A549 treated with AZD9567 at 1 μM for 4 hours (cell line): Measurements from ENCODE around the gene TAF6L. TPM values are rescaled to one million over a fixed set of nuclear protein-coding genes. Genes with fewer than 3 reads are reported as not detected.

Experiments used
- total RNA-seq: library from RNA; stranded (reverse); fragments of 200-300 nt; extraction: Qiagen RNA extraction; gene quantifications from 5 replicates; pipeline ENCODE4 v1.2.3, GENCODE V29; 2022; ENCODE audit not compliant: insufficient read depth

The TAF6L gene
- total RNA-seq: 14.2 to 15.2 TPM (median 14.7 TPM) in 5 replicates

GRCh38 chr11:62771144-62772021, at the start of gene TAF6L:
TSS of gene TAF6L (plus strand) at chr11:62771396. CDS start at chr11:62775784, 4,388 bp downstream.

GRCh38 chr11:62727165-62727871, 43.9 kb upstream of the TAF6L start, which contains the start of gene HNRNPUL2:
TSS of gene HNRNPUL2 (minus strand) at chr11:62727457. CDS start at chr11:62727156, 301 bp downstream.

GRCh38 chr11:62728171-62728988, 42.8 kb upstream of the TAF6L start, which contains the start of gene TTC9C:
TSS of gene TTC9C (plus strand) at chr11:62728486. CDS start at chr11:62728849, 363 bp downstream.

GRCh38 chr11:62753736-62754603, 17.2 kb upstream of the TAF6L start, which contains the start of gene ZBTB3:
TSS of gene ZBTB3 (minus strand) at chr11:62754160. CDS start at chr11:62753664, 496 bp downstream.

GRCh38 chr11:62787005-62787759, 16.0 kb downstream of the TAF6L start, which contains the start of gene TMEM179B:
TSS of gene TMEM179B (plus strand) at chr11:62787402. CDS start at chr11:62787432, 30 bp downstream.

GRCh38 chr11:62791501-62792201, 20.5 kb downstream of the TAF6L start, which contains the start of gene TMEM223:
TSS of gene TMEM223 (minus strand) at chr11:62792006. CDS start at chr11:62791994, 12 bp downstream.

GRCh38 chr11:62805076-62805892, 34.1 kb downstream of the TAF6L start, which contains the start of gene NXF1:
TSS of gene NXF1 (minus strand) at chr11:62805440. CDS start at chr11:62805356, 84 bp downstream.

GRCh38 chr11:62831520-62832335, 60.5 kb downstream of the TAF6L start, which contains the start of gene STX5:
TSS of gene STX5 (minus strand) at chr11:62832051. CDS start at chr11:62831243, 808 bp downstream.

GRCh38 chr11:62832336-62833234, 61.4 kb downstream of the TAF6L start, which contains the start of gene TEX54:
TSS of gene TEX54 (minus strand) at chr11:62832841.

Other genes with a start within 250 kb of the TAF6L start
- gene AHNAK, start 224.6 kb upstream of the TAF6L start, total RNA-seq: 302 to 368 TPM (median 355 TPM) in 5 replicates
- gene EEF1G, start 197.5 kb upstream of the TAF6L start, total RNA-seq: 1,906 to 2,030 TPM (median 1,958 TPM) in 5 replicates
- gene TUT1, start 179.9 kb upstream of the TAF6L start, total RNA-seq: 11.0 to 17.1 TPM (median 16.1 TPM) in 5 replicates
- 78.1 to 84.0 TPM (median 82.0 TPM) in 5 replicates for gene MTA2, start 169.5 kb upstream of the TAF6L start, total RNA-seq
- gene EML3, start 158.6 kb upstream of the TAF6L start, total RNA-seq: 19.0 to 24.5 TPM (median 22.2 TPM) in 5 replicates
- 1.6 to 4.0 TPM (median 3.3 TPM) in 5 replicates for gene ROM1, start 158.1 kb upstream of the TAF6L start, total RNA-seq
- gene B3GAT3, start 149.4 kb upstream of the TAF6L start, total RNA-seq: 31.5 to 62.5 TPM (median 57.4 TPM) in 5 replicates
- 235 to 274 TPM (median 257 TPM) in 5 replicates for gene GANAB, start 124.8 kb upstream of the TAF6L start, total RNA-seq
- 23.9 to 26.5 TPM (median 25.3 TPM) in 5 replicates for gene INTS5, start 118.1 kb upstream of the TAF6L start, total RNA-seq
- gene C11orf98, start 106.2 kb upstream of the TAF6L start, total RNA-seq: 105 to 143 TPM (median 136 TPM) in 5 replicates
- gene CSKMT, start 106.1 kb upstream of the TAF6L start, total RNA-seq: 13.6 to 21.8 TPM (median 18.4 TPM) in 5 replicates
- 19.0 to 37.4 TPM (median 35.6 TPM) in 5 replicates for gene UQCC3, start 99.7 kb upstream of the TAF6L start, total RNA-seq
- gene LBHD1, start 99.1 kb upstream of the TAF6L start, total RNA-seq: 2.6 to 5.1 TPM (median 4.1 TPM) in 5 replicates
- 86.8 to 127 TPM (median 119 TPM) in 5 replicates for gene UBXN1, start 92.3 kb upstream of the TAF6L start, total RNA-seq
- gene LRRN4CL, start 81.9 kb upstream of the TAF6L start, total RNA-seq: 0.06 to 0.13 TPM (median 0.10 TPM) in 4 of 5 replicates, not detected in the other
- gene BSCL2, start 64.0 kb upstream of the TAF6L start, total RNA-seq: 42.8 to 90.9 TPM (median 77.6 TPM) in 5 replicates
- 0.09 TPM in 1 of 5 replicates, not detected in the others for gene GNG3, start 63.7 kb upstream of the TAF6L start, total RNA-seq
- 37.9 to 42.5 TPM (median 40.9 TPM) in 5 replicates for gene HNRNPUL2, start 43.9 kb upstream of the TAF6L start, total RNA-seq
- 30.4 to 50.8 TPM (median 32.7 TPM) in 5 replicates for gene TTC9C, start 42.9 kb upstream of the TAF6L start, total RNA-seq
- gene ZBTB3, start 17.2 kb upstream of the TAF6L start, total RNA-seq: 1.0 to 2.9 TPM (median 1.3 TPM) in 5 replicates
- gene POLR2G, start 9.8 kb upstream of the TAF6L start, total RNA-seq: 165 to 192 TPM (median 183 TPM) in 5 replicates
- 66.2 to 95.9 TPM (median 86.1 TPM) in 5 replicates for gene TMEM179B, start 16.0 kb downstream of the TAF6L start, total RNA-seq
- 20.3 to 33.0 TPM (median 29.3 TPM) in 5 replicates for gene TMEM223, start 20.6 kb downstream of the TAF6L start, total RNA-seq
- gene NXF1, start 34.0 kb downstream of the TAF6L start, total RNA-seq: 59.2 to 67.6 TPM (median 64.3 TPM) in 5 replicates
- gene STX5, start 60.7 kb downstream of the TAF6L start, total RNA-seq: 18.0 to 29.8 TPM (median 27.4 TPM) in 5 replicates
- gene TEX54, start 61.4 kb downstream of the TAF6L start, total RNA-seq: not detected in 5 replicates
- 56.0 to 86.0 TPM (median 83.4 TPM) in 5 replicates for gene WDR74, start 68.2 kb downstream of the TAF6L start, total RNA-seq
- 779 to 1,086 TPM (median 990 TPM) in 5 replicates for gene SLC3A2, start 109.5 kb downstream of the TAF6L start, total RNA-seq
- gene CHRM1, start 150.0 kb downstream of the TAF6L start, total RNA-seq: 0.03 to 0.06 TPM (median 0.03 TPM) in 3 of 5 replicates, not detected in the others
- gene SLC22A6, start 213.6 kb downstream of the TAF6L start, total RNA-seq: not detected in 5 replicates
- gene SLC22A8, start 244.4 kb downstream of the TAF6L start, total RNA-seq: not detected in 5 replicates